PFSK-1 (cell line): ENCODE data around the gene APBB2.

Experiments
- FOXP2 ChIP-seq: optimal IDR thresholded peaks from 2 replicates; pipeline ENCODE3; 2011; ENCODE audit warnings: borderline replicate concordance, control low read depth, inconsistent platforms; ENCODE audit not compliant: insufficient read depth; ENCODE audit errors: extremely low read length, extremely low read depth
- POLR2AphosphoS5 ChIP-seq: IDR thresholded peaks from 2 replicates; pipeline ENCODE4 v1.6.1; 2012; ENCODE audit warnings: low read depth, mild to moderate bottlenecking, control low read depth, low read length, moderate library complexity
- SIN3A ChIP-seq: IDR thresholded peaks from 2 replicates; pipeline ENCODE4 v1.6.1; 2012; ENCODE audit warnings: mild to moderate bottlenecking, low read length, moderate library complexity, borderline replicate concordance; ENCODE audit not compliant: insufficient read depth
- TAF1 ChIP-seq: IDR thresholded peaks from 2 replicates; pipeline ENCODE4 v1.6.1; 2012; ENCODE audit warnings: low read length, control low read depth, borderline replicate concordance; ENCODE audit not compliant: insufficient read depth
- TF ChIP-seq, protein P1 (sequence below), 2 experiments: IDR thresholded peaks; 2 replicates each; pipeline versions ENCODE4 v1.6.1 to v1.8.0; 2011 to 2012; ENCODE audit warnings: low read depth in 2 of 2, low read length in 2 of 2, control low read depth in 1 of 2, inconsistent platforms in 1 of 2, mild to moderate bottlenecking in 1 of 2, moderate library complexity in 1 of 2; ENCODE audit not compliant: insufficient read depth in 1 of 2

The APBB2 gene

DNA sequence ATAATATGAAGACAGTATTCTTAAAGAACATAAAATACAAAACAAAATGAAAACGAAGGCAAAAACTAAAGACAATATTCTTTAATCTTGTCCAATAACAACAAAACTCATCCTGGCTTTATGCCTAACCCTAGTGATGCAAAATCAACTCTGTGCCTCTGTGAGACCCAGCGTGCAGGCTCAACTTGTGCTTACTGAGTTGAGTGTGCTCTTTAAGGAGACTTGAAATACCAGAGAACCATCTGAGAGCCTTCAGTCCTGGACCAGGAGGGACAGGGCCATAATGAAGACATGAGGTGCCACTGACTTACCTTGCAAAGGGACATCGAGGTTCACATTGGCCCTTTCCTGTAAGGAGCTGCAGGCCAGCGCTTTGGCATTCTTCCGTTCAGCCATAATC, 387.5 kb downstream of the APBB2 start:
- TF ChIP-seq TAF1 (no peak), FOXP2 (no peak), SIN3A (no peak), POLR2AphosphoS5 (no peak)
- TF ChIP-seq, protein P1, sequence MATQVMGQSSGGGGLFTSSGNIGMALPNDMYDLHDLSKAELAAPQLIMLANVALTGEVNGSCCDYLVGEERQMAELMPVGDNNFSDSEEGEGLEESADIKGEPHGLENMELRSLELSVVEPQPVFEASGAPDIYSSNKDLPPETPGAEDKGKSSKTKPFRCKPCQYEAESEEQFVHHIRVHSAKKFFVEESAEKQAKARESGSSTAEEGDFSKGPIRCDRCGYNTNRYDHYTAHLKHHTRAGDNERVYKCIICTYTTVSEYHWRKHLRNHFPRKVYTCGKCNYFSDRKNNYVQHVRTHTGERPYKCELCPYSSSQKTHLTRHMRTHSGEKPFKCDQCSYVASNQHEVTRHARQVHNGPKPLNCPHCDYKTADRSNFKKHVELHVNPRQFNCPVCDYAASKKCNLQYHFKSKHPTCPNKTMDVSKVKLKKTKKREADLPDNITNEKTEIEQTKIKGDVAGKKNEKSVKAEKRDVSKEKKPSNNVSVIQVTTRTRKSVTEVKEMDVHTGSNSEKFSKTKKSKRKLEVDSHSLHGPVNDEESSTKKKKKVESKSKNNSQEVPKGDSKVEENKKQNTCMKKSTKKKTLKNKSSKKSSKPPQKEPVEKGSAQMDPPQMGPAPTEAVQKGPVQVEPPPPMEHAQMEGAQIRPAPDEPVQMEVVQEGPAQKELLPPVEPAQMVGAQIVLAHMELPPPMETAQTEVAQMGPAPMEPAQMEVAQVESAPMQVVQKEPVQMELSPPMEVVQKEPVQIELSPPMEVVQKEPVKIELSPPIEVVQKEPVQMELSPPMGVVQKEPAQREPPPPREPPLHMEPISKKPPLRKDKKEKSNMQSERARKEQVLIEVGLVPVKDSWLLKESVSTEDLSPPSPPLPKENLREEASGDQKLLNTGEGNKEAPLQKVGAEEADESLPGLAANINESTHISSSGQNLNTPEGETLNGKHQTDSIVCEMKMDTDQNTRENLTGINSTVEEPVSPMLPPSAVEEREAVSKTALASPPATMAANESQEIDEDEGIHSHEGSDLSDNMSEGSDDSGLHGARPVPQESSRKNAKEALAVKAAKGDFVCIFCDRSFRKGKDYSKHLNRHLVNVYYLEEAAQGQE (IDR thresholded peaks at IDR 0.05; ENCODE audit: insufficient read depth in 1 of 2, low read depth in 2 of 2, low read length in 2 of 2), result no peak

DNA sequence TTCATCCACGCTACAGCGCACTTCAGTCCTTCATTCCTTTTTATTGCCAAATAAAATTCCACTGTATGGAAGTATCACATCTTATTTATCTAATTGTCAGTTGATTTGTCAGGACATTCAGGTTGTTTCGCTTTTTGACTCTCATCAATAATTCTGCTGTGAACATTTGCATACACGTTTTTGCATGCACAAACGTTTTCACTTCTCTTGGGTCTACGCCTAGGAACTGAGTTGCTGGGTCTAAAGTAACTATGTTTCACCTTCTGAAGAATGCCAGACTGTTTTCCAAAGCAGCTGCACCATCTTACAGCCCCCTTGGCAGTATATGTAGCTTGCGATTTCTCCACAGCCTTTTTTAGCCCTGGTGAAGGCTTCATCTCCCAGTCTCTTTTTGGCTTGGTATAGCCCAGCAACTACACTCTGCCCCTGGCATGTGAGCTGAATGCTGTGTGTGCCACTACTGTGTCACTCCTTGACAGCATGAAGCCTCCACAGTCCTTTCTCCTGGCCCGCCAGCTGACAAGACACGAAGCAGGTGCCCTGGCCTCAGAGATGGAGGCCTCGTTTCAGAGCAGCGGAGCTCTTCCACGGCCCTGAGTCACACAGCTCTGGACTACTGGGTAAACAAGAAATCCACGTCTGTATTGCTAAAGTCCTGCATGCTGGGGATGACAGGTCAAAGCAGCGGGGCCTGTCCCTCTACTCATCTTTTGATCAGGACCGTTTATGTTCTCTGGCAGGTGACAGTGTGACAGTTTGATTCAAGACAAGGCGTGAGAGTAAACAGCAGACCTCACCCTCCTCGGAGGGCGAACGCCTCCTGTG, 389.1 kb downstream of the APBB2 start:
- TF ChIP-seq, protein P1 (IDR thresholded peaks at IDR 0.05; ENCODE audit: insufficient read depth in 1 of 2, low read depth in 2 of 2, low read length in 2 of 2), result no peak
- no peak for TF ChIP-seq FOXP2
- TF ChIP-seq POLR2AphosphoS5, result no peak
- TF ChIP-seq SIN3A, result no peak
- TF ChIP-seq TAF1, result no peak

DNA sequence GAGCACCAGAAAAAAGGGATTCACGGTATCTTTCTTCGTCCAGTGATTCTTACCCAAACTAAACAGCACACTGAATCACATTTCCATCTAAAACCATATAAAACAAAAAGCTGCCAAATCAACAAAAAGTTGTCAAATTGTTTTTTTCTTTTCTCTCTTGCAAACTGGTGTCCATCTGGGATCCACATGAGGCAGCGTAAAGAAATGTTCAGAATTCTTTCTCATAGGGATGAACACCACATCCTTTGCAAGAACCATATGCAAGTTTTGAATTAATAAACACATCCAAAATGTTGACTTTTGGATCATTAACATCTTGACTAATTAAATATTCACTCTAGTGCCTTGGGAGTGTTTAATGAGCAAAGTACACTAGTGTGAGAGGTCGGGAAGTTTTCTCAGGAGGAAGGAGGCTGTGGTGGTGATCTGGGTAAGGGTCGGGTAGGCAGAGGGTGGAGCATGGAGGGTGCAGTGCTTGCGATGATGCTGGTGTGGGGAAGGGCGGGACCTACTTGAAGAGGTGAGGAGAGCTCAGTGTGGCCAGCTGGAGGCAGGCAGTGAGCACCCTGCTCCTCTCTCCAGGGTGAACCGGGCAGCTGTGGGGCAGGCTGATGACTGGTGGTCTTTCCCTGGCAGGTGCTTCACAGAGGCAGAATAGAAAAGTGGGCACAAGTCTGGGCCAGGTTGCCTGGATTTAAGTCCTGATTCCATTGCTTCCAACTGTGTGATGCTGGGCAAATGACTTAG, 391.7 kb downstream of the APBB2 start:
- TF ChIP-seq FOXP2 (no peak), POLR2AphosphoS5 (no peak), SIN3A (no peak), TAF1 (no peak)
- TF ChIP-seq, protein P1 (IDR thresholded peaks at IDR 0.05; ENCODE audit: insufficient read depth in 1 of 2, low read depth in 2 of 2, low read length in 2 of 2), result no peak

DNA sequence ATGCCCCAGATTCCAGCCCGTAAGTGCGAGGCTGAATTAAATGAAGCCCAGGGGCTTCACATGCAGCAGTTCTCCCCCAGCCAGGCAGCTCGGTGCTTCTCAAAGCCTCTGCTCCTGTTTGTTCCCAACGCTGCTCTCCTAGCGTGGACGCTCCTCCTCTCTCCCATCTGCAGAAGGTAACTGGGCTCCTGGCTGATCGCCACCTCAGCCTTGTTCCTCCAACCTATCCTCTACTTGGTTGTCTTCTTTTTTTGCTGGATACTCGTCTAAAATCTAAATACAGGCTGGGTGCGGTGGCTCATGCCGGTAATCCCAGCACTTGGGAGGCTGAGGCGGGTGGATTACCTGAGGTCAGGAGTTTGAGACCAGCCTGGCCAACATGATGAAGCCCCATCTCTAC, 394.2 kb downstream of the APBB2 start:
- TF ChIP-seq SIN3A, result no peak
- TF ChIP-seq FOXP2, result no peak
- no peak for TF ChIP-seq POLR2AphosphoS5
- no peak for TF ChIP-seq TAF1
- TF ChIP-seq, protein P1 (IDR thresholded peaks at IDR 0.05; ENCODE audit: insufficient read depth in 1 of 2, low read depth in 2 of 2, low read length in 2 of 2), result no peak
